Thymus (tissue), 11 donors: Measurements from ENCODE around the gene KISS1R. TPM values are rescaled to one million over a fixed set of nuclear protein-coding genes. Genes with fewer than 3 reads are reported as not detected.
"Not testable (repeated sequence)": the region's sequence is repeated elsewhere in the genome, so short reads cannot be mapped to it uniquely, and the experiment has no call there.

ENCODE experiments used
- DNase-seq, 9 donors: peaks; one replicate each; pipeline ENCODE4 v3.0.0-alpha.2; 2013; ENCODE audit warnings: low spot score in 9 of 9, low read depth in 6 of 9, missing footprints in 1 of 9
- H3K27ac ChIP-seq, 2 donors: one replicate each; pipeline ENCODE4 v1.5.1; 2013; ENCODE audit warnings: control low read depth in 1 of 2, low read depth in 1 of 2, low read length in 1 of 2, mild to moderate bottlenecking in 1 of 2, moderate library complexity in 1 of 2
- H3K27me3 ChIP-seq, 2 donors: one replicate each; pipeline ENCODE4 v1.5.1; 2013; ENCODE audit warnings: low read length in 1 of 2; ENCODE audit not compliant: control insufficient read depth in 2 of 2, insufficient read depth in 1 of 2
- H3K36me3 ChIP-seq, 2 donors: one replicate each; pipeline ENCODE4 v1.5.1; 2013; ENCODE audit warnings: low read length in 1 of 2, mild to moderate bottlenecking in 1 of 2, moderate library complexity in 1 of 2; ENCODE audit not compliant: control insufficient read depth in 2 of 2, insufficient read depth in 2 of 2
- H3K4me1 ChIP-seq, 2 donors: one replicate each; pipeline ENCODE4 v1.5.1; 2013; ENCODE audit warnings: low read length in 2 of 2; ENCODE audit not compliant: control insufficient read depth in 2 of 2, insufficient read depth in 2 of 2
- H3K4me3 ChIP-seq, 2 donors: one replicate each; pipeline ENCODE4 v1.5.1; 2013; ENCODE audit warnings: low read length in 2 of 2, control low read depth in 1 of 2, mild to moderate bottlenecking in 1 of 2
- H3K9me3 ChIP-seq, 2 donors: one replicate each; pipeline ENCODE4 v1.5.1; 2013; ENCODE audit warnings: low read length in 1 of 2, mild to moderate bottlenecking in 1 of 2; ENCODE audit not compliant: control insufficient read depth in 2 of 2, insufficient read depth in 1 of 2
- WGBS: extraction: QIAGEN DNeasy Blood & Tissue Kit; methylation state at CpG from one replicate; pipeline ENCODE4 v1.1.7; 2013; 5-methylcytosine and 5-hydroxymethylcytosine counted together
- polyA plus RNA-seq: library from polyadenylated mRNA; stranded (reverse); fragments of 200-250 nt; gene quantifications from one replicate; pipeline ENCODE4 v1.2.3, GENCODE V29; 2013
- total RNA-seq: library from RNA; stranded (reverse); fragments of 120-200 nt; gene quantifications from one replicate; pipeline ENCODE4 v1.2.4, GENCODE V29; 2013
- donor health status: healthy.

Gene KISS1R
- total and polyA plus RNA-seq, 2 donors: 0.14 to 0.24 TPM

DNA sequence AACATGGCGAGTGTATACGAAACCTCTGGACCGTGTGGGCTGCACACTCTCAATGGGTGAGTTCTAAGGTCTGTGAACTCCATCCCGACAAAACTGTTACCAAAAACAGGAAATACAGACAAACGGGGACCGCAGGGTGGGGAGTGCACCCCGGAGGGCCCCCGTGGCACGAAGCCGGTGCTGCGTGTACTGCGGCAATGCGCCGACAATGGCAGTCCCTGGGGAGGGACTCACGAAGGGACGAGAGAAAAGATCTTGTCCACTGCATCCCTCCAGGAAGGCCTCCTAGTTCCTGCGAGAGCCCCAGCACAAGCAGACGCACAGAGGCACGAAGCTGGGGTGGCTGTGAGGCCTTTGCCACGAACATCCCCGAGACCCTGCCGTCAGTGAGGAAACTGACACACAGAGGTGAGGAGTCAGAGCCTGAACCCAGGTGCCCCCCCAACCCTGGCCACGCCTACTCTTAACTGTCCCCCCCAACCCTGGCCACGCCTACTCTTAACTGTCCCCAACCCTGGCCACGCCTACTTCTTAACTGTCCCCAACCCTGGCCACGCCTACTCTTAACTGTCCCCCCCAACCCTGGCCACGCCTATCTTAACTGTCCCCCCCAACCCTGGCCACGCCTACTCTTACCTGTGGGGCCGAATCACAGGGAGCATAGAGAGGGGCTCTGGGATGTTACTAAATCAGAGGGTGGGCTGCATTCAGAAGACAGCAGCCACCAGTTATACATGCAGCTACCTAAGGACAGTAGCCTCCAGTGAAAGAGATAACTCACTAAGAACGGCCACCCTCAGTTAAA, 28.4 kb upstream of the KISS1R start:
- Histone ChIP-seq H3K27me3 (no peaks in the 10 kb centered on the region), H3K27ac (no peak overlapping the region), H3K4me3 (no peak overlapping the region), H3K4me1 (peaks cover 2 to 12% of the 10 kb centered on the region in 2 donors), H3K9me3 (peaks cover 0 to 6% of the 10 kb centered on the region in 2 donors), H3K36me3 (peaks cover 36 to 45% of the 10 kb centered on the region in 2 donors)
- WGBS: 98% methylated on average over 30 of the region's 30 CpGs
- DNase-seq: no peak

DNA sequence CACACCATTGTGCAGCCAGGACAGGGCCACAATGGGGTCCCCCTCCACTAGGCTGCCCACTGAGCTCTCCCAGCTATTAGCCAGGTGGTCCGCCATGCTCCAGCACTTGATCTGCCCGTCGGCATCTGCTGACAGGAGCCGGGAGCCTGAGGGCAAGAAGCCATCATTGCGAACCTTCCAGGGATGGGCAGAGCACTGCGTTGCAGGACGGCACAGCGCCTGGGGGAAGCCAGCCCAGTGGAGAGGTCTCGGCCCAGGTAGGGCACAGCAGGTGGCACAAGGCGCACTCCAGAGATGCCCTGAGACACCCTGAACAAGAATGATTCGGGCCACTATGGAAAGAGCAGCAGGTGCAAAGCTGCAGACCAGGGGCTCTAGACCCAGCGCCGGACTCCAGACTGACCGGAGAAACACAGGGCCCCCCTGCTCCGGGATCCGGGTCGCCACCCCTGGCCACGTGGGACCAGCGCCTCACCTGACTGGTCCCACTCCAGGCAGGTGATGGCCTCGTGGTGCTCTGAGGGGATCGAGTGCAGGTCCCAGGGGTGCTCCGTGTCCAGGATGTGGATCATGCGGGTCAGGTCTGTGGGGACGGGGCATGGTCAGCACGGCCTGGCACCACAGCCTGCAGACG, 27.4 kb upstream of the KISS1R start:
- WGBS: 98% methylated on average over 26 of the region's 26 CpGs
- Histone ChIP-seq H3K9me3 (peaks cover 0 to 6% of the 10 kb centered on the region in 2 donors), H3K36me3 (peaks cover 30 to 37% of the 10 kb centered on the region in 2 donors), H3K4me3 (no peak overlapping the region), H3K27me3 (no peaks in the 10 kb centered on the region), H3K4me1 (peaks cover 2 to 13% of the 10 kb centered on the region in 2 donors), H3K27ac (no peak overlapping the region)
- no peak for DNase-seq

DNA sequence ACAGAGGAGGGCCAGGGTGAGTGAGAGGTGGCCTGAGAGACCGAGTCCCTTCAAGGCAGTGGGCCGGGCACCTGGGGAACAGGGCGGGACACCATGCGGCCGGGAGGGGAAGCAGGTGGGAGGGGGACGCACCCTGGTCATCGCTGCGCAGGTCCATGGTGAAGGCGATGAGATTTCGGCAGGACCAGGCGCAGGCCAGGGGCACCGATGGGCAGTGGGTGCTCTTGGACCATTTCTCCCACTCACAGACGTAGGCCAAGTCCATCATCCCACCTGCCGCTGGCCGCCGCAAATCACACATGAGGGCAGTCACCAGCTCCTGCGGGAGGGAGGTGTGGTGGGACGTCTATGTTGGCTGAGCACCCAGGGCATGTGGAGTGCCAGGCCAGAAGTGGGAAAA, 26.3 kb upstream of the KISS1R start:
- no peaks in the 10 kb centered on the region for H3K27me3 ChIP-seq
- peaks cover 2 to 13% of the 10 kb centered on the region in 2 donors for H3K4me1 ChIP-seq
- DNase-seq: no peak
- WGBS: 98% methylated on average over 18 of the region's 18 CpGs
- peaks cover 24 to 29% of the 10 kb centered on the region in 2 donors for H3K36me3 ChIP-seq
- H3K27ac ChIP-seq: no peak overlapping the region
- H3K9me3 ChIP-seq: peaks cover 0 to 6% of the 10 kb centered on the region in 2 donors
- H3K4me3 ChIP-seq: no peak overlapping the region

DNA sequence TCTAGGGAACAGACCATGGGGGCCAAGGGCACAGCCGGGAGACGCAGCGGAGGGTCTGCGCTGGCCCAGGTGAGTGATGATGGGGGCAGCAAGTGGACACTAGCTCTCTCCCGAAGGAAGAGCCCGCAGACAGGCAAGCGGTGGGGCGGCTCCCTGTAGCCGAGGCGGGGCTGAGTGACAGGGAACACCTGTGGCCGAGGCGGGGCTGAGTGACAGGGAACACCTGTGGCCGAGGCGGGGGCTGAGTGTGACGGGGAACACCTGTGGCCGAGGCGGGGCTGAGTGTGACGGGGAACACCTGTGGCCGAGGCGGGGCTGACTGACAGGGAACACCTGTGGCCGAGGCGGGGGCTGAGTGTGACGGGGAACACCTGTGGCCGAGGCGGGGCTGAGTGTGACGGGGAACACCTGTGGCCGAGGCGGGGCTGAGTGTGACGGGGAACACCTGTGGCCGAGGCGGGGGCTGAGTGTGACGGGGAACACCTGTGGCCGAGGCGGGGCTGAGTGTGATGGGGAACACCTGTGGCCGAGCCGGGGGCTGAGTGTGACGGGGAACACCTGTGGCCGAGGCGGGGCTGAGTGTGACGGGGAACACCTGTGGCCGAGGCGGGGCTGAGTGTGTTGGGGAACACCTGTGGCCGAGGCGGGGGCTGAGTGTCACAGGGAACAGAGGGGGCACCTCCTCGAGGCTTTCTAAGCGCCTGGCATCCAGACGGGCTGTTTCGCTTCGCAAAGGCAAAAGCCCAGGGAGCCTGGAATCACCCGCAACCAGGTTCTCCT, 25.5 kb upstream of the KISS1R start:
- WGBS: 89% methylated on average over 45 of the region's 50 CpGs
- H3K27me3 ChIP-seq, H3K9me3 ChIP-seq, DNase-seq: not testable (repeated sequence)
- Histone ChIP-seq H3K4me3 (peak overlapping the region; percentile 46 to 97), H3K27ac (peak overlapping the region in 1 of 2 donors; percentile 28), H3K36me3 (peaks cover 23 to 25% of the 10 kb centered on the region in 2 donors), H3K4me1 (peaks cover 2 to 13% of the 10 kb centered on the region in 2 donors)

DNA sequence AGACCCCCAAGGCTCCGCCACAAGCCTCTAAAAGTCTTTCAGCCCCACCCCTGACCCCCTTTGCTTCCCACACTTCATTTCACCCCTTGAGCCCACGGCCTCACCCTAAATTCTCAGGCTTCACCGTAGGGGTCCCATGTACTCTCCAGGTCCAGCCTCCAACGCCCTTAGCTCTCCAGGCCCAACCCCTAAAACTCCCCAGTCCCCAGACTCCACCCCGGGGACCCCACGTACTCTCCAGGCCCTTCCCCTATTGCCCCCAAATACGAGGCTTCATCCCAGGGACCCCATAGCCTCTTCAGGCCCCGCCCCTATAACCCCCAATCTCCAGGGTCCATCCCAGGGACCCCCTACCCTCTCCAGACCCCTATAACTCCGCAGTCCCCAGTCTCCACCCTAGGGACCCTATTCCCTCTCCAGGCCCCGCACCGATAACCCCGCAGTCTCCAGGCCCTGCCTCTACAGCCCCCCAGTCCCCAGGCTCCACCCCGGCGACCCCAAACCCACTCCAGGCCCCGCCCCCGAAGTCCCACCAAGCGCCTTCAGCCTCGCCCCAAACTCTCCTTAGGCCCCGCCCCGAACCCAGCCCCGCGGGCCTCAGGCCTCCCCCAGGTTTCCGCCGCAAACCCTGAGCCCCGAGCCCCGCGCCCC, 24.8 kb upstream of the KISS1R start:
- peak overlapping the region; percentile 28 to 79 for H3K27ac ChIP-seq
- peaks cover 2 to 13% of the 10 kb centered on the region in 2 donors for H3K4me1 ChIP-seq
- H3K4me3 ChIP-seq: peak overlapping the region; percentile 46 to 97
- H3K9me3 ChIP-seq: peaks cover 0 to 6% of the 10 kb centered on the region in 2 donors
- peaks cover 26 to 28% of the 10 kb centered on the region in 2 donors for H3K36me3 ChIP-seq
- 8% methylated on average over 25 of the region's 27 CpGs for WGBS
- H3K27me3 ChIP-seq: no peaks in the 10 kb centered on the region
- DNase-seq: peak in 1 of 9 donors; percentile 18

DNA sequence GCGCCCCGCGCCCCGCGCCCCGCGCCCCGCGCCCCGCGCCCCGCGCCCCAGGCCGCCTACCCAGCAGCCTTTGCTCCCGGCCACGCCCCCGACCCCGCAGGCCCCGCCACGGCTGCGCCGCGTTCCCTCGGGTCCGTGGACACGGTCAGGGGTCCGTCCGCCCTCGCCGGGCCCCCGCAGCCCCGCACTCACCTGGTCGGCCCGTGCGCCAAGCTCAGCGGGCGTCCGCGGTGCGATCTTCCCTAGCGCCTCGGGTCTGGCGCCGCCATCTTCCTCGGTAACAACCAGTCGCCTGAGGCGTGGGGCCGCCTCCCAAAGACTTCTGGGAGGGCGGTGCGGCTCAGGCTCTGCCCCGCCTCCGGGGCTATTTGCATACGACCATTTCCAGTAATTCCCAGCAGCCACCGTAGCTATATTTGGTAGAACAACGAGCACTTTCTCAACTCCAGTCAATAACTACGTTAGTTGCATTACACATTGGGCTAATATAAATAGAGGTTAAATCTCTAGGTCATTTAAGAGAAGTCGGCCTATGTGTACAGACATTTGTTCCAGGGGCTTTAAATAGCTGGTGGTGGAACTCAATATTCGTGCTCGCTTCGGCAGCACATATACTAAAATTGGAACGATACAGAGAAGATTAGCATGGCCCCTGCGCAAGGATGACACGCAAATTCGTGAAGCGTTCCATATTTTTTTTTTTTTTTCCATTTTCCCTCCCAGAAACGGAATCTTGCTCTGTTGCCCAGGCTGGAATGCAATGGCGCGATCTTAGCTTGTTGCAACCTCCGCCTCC, 24.0 kb upstream of the KISS1R start, which contains the start of the genes MED16 and RNU6-9:
Gene MED16 (minus strand): TSS at position 294 of the 796 bp plus-strand sequence. CDS start 2,056 bp downstream, outside the sequence.
Gene RNU6-9 (plus strand): TSS at position 591 of the 796 bp plus-strand sequence.
- Histone ChIP-seq H3K36me3 (peaks cover 27 to 30% of the 10 kb centered on the region in 2 donors), H3K4me3 (peak within 1 kb of the TSS; percentile 46 to 97), H3K9me3 (peaks cover 0 to 6% of the 10 kb centered on the region in 2 donors), H3K27me3 (no peaks in the 10 kb centered on the region), H3K27ac (peak within 1 kb of the TSS; percentile 91 to 96), H3K4me1 (peaks cover 2 to 13% of the 10 kb centered on the region in 2 donors)
- 1% methylated on average over 69 of the region's 69 CpGs for WGBS
- peak; percentile 86 to 97 (median 93) for DNase-seq

DNA sequence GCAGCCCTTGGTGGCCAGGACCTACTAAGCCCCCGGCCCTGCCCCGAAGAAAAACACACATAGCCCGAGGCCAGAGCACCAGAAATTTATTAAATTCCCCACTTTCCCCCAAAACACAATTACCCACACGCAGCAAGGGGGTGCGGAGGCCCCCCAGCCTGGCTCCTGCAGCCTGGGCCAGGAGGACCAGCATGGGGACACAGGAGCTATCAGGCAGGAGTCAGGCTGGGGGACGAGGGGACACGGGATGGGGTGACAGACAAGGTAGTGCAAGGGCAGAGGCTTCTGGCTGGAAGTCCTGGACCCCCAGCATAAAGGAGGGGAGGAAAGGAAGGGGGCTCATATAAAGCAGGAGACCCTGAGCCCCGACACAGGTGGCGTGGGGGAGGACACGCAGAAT, 20.7 kb upstream of the KISS1R start:
- H3K27me3 ChIP-seq: no peaks in the 10 kb centered on the region
- no peak for DNase-seq
- peaks cover 0 to 6% of the 10 kb centered on the region in 2 donors for H3K9me3 ChIP-seq
- peaks cover 35 to 36% of the 10 kb centered on the region in 2 donors for H3K36me3 ChIP-seq
- no peak overlapping the region for H3K4me3 ChIP-seq
- 99% methylated on average over 10 of the region's 10 CpGs for WGBS
- no peak overlapping the region for H3K27ac ChIP-seq
- peaks cover 2 to 30% of the 10 kb centered on the region in 2 donors for H3K4me1 ChIP-seq

DNA sequence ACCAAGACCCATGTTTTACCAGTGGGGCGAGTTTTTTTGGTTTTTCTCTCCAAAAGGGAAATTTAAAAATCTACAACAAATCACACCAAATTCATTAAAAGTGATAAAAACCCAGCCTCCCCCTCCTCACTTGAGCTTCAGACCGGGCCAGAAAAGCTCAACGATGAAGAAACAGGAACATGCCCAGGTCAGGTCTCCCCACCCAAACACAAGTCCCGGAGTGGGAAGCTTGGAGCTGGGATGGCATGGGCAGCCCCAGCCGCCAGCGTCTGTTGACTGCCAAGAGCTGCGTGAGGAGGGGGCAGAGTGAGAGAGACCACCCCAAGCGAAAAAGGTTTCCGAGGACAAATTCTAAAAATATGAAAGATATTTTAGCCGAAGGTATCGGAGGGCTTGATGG, 20.1 kb upstream of the KISS1R start:
- H3K4me1 ChIP-seq: peaks cover 2 to 28% of the 10 kb centered on the region in 2 donors
- WGBS: 92% methylated on average over 11 of the region's 11 CpGs
- H3K27me3 ChIP-seq: no peaks in the 10 kb centered on the region
- H3K36me3 ChIP-seq: peaks cover 39 to 41% of the 10 kb centered on the region in 2 donors
- DNase-seq: no peak
- H3K4me3 ChIP-seq: no peak overlapping the region
- no peak overlapping the region for H3K27ac ChIP-seq
- H3K9me3 ChIP-seq: peaks cover 0 to 3% of the 10 kb centered on the region in 2 donors
